ENCODE results near the gene TMEM82. TPM values are rescaled to one million over a fixed set of nuclear protein-coding genes. Genes with fewer than 3 reads are reported as not detected.

Gene TMEM82
- total RNA-seq, 1 donor from 2014 or later, result not detected

DNA sequence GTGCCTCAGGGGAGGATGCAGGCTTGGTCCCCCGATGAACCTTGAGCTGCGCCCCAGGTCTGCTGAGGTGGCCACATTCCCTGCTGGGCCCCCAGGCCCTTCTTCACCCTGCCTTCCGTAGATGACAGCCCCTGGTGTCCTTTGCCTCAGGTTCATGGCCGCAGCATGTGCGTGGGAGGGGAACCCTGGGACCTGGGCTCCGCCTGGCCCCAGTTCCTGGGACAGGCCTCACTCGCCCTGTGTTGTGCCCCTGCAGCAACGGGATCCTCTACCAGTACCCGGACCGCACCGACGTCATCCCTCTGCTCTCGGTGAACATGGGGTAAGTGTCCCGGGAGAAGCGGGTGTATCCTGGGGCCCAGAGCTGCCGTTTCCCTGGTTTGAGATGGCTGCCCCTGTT lies 11.4 kb upstream of the TMEM82 start:
- H3K27ac ChIP-seq, result no peak overlapping the region
- DNase-seq (no peak), ATAC-seq (no peak)
- no peaks in the 10 kb centered on the region for H3K9me3 ChIP-seq
- no peaks in the 10 kb centered on the region for H3K27me3 ChIP-seq (ENCODE audit: low read depth)
- TF ChIP-seq, protein P1, sequence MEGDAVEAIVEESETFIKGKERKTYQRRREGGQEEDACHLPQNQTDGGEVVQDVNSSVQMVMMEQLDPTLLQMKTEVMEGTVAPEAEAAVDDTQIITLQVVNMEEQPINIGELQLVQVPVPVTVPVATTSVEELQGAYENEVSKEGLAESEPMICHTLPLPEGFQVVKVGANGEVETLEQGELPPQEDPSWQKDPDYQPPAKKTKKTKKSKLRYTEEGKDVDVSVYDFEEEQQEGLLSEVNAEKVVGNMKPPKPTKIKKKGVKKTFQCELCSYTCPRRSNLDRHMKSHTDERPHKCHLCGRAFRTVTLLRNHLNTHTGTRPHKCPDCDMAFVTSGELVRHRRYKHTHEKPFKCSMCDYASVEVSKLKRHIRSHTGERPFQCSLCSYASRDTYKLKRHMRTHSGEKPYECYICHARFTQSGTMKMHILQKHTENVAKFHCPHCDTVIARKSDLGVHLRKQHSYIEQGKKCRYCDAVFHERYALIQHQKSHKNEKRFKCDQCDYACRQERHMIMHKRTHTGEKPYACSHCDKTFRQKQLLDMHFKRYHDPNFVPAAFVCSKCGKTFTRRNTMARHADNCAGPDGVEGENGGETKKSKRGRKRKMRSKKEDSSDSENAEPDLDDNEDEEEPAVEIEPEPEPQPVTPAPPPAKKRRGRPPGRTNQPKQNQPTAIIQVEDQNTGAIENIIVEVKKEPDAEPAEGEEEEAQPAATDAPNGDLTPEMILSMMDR (IDR thresholded peaks at IDR 0.05), result no peak
- no peak overlapping the region for H3K4me3 ChIP-seq
- peaks cover 91% of the 10 kb centered on the region for H3K36me3 ChIP-seq
- peaks cover 8% of the 10 kb centered on the region for H3K4me1 ChIP-seq
- intact Hi-C loops (cut with DNase I), result no loop called here

DNA sequence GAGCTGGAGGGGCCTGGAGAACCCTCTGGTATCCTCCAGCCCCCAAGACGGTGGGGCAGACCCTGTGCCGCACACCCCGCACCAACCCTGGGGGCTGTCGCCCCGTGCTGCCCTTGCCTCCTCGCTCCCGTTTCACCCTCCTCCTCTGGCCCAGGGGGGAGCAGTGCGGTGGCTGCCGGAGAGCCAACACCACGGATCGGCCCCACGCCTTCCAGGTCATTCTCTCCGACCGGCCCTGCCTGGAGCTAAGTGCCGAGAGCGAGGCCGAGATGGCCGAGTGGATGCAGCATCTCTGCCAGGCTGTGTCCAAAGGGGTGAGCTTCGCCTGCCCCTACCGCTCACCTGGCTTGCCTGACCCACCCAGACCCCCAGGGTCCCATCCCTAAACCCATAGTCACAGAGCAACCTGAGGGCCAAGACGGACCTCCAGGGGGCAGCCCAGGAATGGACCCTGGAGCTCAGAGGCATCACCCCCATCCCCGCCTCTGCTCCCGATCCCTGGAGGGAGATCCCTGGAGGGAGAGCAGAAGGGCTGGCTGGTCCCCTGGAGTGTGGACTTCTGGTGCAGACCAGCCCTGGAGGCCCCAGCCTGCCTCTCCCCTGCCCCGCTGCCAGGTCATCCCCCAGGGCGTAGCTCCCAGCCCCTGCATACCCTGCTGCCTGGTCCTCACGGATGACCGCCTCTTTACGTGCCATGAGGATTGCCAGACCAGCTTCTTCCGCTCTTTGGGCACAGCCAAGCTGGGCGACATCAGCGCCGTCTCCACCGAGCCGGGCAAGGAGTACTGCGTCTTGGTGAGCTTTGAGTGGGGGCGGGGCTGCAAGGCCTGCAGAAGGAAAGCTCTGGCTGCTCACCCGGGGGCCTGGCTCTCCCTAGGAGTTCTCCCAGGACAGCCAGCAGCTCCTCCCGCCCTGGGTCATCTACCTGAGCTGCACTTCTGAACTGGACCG lies 10.3 kb upstream of the TMEM82 start:
- TF ChIP-seq, protein P1 (IDR thresholded peaks at IDR 0.05), result no peak
- ATAC-seq (no peak), DNase-seq (no peak)
- no peak overlapping the region for H3K4me3 ChIP-seq
- H3K36me3 ChIP-seq, result peaks cover 80% of the 10 kb centered on the region
- no peak overlapping the region for H3K27ac ChIP-seq
- intact Hi-C loops (cut with DNase I), result no loop called here
- H3K9me3 ChIP-seq, result no peaks in the 10 kb centered on the region
- peaks cover 18% of the 10 kb centered on the region for H3K4me1 ChIP-seq
- H3K27me3 ChIP-seq (ENCODE audit: low read depth), result no peaks in the 10 kb centered on the region

DNA sequence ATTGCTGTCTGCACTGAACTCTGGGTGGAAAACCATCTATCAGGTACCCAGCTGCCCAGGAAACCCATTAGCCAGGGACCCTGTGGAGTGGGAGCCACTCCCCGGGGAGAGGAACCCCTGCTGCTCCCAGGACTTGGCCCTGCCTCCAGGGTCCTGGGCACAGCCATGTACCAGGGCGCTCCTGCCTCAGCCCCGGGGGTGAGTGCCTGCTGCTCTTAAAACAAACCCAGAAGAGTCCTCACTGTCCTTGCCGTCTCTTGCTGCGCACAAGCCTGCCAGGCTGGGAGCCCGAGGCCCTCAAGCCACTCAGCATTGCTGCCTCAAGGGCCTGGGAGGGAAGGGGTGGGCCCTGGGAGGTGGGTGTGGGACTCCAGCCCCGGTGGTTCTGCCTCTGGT lies 9.6 kb upstream of the TMEM82 start:
- Histone ChIP-seq H3K4me1 (peaks cover 18% of the 10 kb centered on the region), H3K27me3 (ENCODE audit: low read depth) (no peaks in the 10 kb centered on the region), H3K36me3 (peaks cover 74% of the 10 kb centered on the region), H3K4me3 (no peak overlapping the region), H3K9me3 (no peaks in the 10 kb centered on the region), H3K27ac (no peak overlapping the region)
- ATAC-seq (no peak), DNase-seq (no peak)
- TF ChIP-seq, protein P1 (IDR thresholded peaks at IDR 0.05), result no peak
- intact Hi-C loops (cut with DNase I), result no loop called here

DNA sequence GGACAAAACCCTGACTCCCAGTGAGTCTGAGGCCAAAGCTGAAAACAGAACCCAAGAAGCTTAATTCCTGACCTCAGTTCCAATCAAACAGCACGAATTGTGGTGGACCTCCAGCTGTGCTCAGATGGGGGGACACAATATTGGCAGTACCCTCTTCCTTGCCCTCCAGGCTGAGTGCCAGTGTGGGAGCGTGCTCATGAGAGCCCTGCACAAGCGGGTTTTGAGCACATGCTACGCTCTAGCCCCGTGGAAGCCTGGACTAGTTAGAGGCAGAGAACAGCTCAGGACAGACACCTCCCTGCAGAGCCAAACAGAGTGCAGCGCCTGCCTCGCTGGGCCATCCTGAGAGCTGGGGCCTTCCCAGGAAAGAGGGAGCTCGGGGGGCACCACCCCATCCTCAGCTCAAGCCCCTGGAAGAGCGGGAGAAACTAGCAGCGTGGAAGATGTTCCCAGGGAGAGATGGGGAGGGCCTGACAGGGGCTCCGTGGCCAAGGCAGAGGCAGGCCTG lies 9.0 kb upstream of the TMEM82 start:
- no peak overlapping the region for H3K4me3 ChIP-seq
- ATAC-seq (no peak), DNase-seq (no peak)
- peaks cover 18% of the 10 kb centered on the region for H3K4me1 ChIP-seq
- peaks cover 68% of the 10 kb centered on the region for H3K36me3 ChIP-seq
- intact Hi-C loops (cut with DNase I), result no loop called here
- H3K9me3 ChIP-seq, result no peaks in the 10 kb centered on the region
- H3K27me3 ChIP-seq (ENCODE audit: low read depth), result no peaks in the 10 kb centered on the region
- no peak overlapping the region for H3K27ac ChIP-seq
- TF ChIP-seq, protein P1 (IDR thresholded peaks at IDR 0.05), result no peak

DNA sequence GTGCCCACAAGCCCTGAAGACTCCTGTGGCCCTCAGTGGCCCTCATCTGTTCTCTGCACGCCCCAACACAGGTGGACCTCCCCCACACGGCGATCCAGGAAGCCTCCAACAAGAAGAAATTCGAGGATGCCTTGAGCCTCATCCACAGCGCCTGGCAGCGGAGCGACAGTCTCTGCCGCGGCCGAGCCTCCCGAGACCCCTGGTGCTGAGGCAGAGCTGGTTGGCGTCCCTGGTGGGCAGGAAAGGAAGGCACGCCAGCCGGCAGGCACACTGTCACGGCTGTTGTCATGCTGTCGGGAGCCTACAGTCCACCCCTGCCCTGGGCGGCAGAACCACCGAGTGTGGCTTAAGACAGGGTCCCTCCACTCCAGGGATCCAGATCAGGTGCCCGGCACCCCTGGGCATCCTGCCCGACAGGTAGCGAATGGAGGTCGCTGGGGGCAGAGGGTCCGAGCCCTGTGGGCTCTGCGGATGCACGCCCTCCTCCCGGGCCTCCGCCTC lies 8.5 kb upstream of the TMEM82 start:
- Histone ChIP-seq H3K27ac (no peak overlapping the region), H3K4me3 (no peak overlapping the region), H3K9me3 (no peaks in the 10 kb centered on the region), H3K4me1 (peaks cover 18% of the 10 kb centered on the region), H3K27me3 (ENCODE audit: low read depth) (no peaks in the 10 kb centered on the region), H3K36me3 (peaks cover 63% of the 10 kb centered on the region)
- TF ChIP-seq, protein P1 (IDR thresholded peaks at IDR 0.05), result no peak
- intact Hi-C loops (cut with DNase I), result no loop called here
- ATAC-seq (no peak), DNase-seq (no peak)

All from lower lobe of right lung (tissue), 2 donors.